Measurements from ENCODE around the gene CENPP.

- TF ChIP-seq ARNT (IDR thresholded peaks at IDR 0.05) (no peak), TARDBP (IDR thresholded peaks at IDR 0.05) (no peak), SP1 (IDR thresholded peaks at IDR 0.05) (no peak)
Measured at GRCh38 chr9:92611621-92612285, 286.0 kb downstream of the CENPP start.
